Psoas muscle (tissue), 8 donors: ENCODE data around the gene BBS4. TPM values are rescaled to one million over a fixed set of nuclear protein-coding genes. Genes with fewer than 3 reads are reported as not detected.
"Not testable (repeated sequence)": the region's sequence is repeated elsewhere in the genome, so short reads cannot be mapped to it uniquely, and the experiment has no call there.

Experiments
- ATAC-seq, 4 donors: fragments of 200-7000 bp; cut with Tn5 transposase; one replicate each; pipeline ENCODE4 v1.9.1; 2020; ENCODE audit warnings: moderate library complexity in 3 of 4, mild to moderate bottlenecking in 2 of 4
- DNase-seq, 2 donors: peaks; one replicate each; pipeline ENCODE4 v3.0.0-alpha.2; 2020
- H3K27ac ChIP-seq: fragments of 200-600 bp; one replicate; pipeline ENCODE4 v1.8.0; 2022
- H3K27me3 ChIP-seq, 3 donors: fragments of 200-600 bp in 1 of 3; one replicate each; pipeline versions ENCODE4 v1.6.1 to v1.8.0; 2013 to 2022; ENCODE audit warnings: low read length in 2 of 3, mild to moderate bottlenecking in 2 of 3, moderate library complexity in 1 of 3; ENCODE audit not compliant: insufficient read depth in 3 of 3
- H3K36me3 ChIP-seq, 2 donors: fragments of 200-600 bp in 1 of 2; one replicate each; pipeline versions ENCODE4 v1.6.1 to v1.8.0; 2013 to 2022; ENCODE audit warnings: low read depth in 1 of 2, mild to moderate bottlenecking in 1 of 2, moderate library complexity in 1 of 2; ENCODE audit not compliant: insufficient read depth in 1 of 2
- H3K4me1 ChIP-seq: fragments of 200-600 bp; one replicate; pipeline ENCODE4 v1.8.0; 2022
- H3K4me3 ChIP-seq: fragments of 200-600 bp; one replicate; pipeline ENCODE4 v1.8.0; 2022; ENCODE audit warnings: mild to moderate bottlenecking
- H3K9me3 ChIP-seq: fragments of 200-600 bp; one replicate; pipeline ENCODE4 v1.8.0; 2022
- WGBS, 3 donors: extraction: QIAGEN DNeasy Blood & Tissue Kit; methylation state at CpG; one replicate each; pipeline versions ENCODE4 v1.1.6 to v1.1.7; 2013; 5-methylcytosine and 5-hydroxymethylcytosine counted together
- intact Hi-C, 2 donors: fragments of 100-400 bp; cut with DNase I; formaldehyde crosslinking; loops; one replicate each; pipeline versions ENCODE4 v1.11.0 to v1.14.2; 2022
- polyA plus RNA-seq, 3 donors: library from polyadenylated mRNA; stranded (reverse); fragments of 200-250 nt; gene quantifications; one replicate each; pipeline ENCODE4 v1.2.3, GENCODE V29; 2013
- total RNA-seq, 4 donors: library from RNA; stranded (reverse); fragmentation: NEBNext Ultra II Directional in 2 of 4; extraction: Animal tissue kit (Norgen Biotek cat#: 25700) in 2 of 4; gene quantifications; one replicate each; pipeline versions ENCODE4 v1.2.1 to v1.2.4, GENCODE V29; 2021 to 2023
- TF ChIP-seq, protein P1 (sequence below): fragments of 200-600 bp; IDR thresholded peaks from one replicate; pipeline ENCODE4 v1.8.0; 2022; ENCODE audit warnings: antibody characterized with exemption
- donor health status: healthy with polysubstance abuse.
- donor health status: DM: no; HTN: no; CAD: no; lungs with moderate emphysema.
- donor health status: Bipolar disorder and iron deficiency.
- donor health status: healthy.
- donor health status: DM: yes; HTN: yes; CAD: no.
- donor health status: DM: no; HTN: no; CAD: no.
- donor health status: DM: no; HTN: no; CAD: no.
- donor health status: DM: yes; HTN: yes; CAD: no.

Gene BBS4
- total and polyA plus RNA-seq, 7 donors = 12.0 to 38.6 (median 15.9) TPM

DNA sequence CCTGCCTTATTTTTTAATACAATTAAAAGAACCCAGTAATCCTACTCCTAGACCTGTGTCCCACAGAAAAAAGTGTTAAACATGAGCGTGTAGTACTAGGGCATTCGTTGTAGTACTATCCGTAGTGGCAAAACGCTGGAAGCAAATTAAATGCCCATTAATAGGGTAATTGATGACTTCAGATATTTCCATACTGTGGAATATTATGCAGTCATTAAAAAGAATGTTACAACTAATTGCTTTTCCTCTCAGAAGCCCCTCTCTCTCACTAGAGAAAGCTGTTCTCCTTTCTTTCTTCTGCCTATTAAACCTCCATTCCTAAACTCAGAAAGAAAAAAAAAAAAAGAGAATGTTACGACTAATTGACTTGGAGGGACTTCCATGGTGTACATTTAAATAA is 2.7 kb downstream of the BBS4 start:
- ATAC-seq (no peak), DNase-seq (no peak)
- Histone ChIP-seq H3K36me3 (no peaks in the 10 kb centered on the region), H3K4me3 (no peak overlapping the region), H3K27ac (no peak overlapping the region), H3K27me3 (no peaks in the 10 kb centered on the region), H3K9me3 (no peaks in the 10 kb centered on the region), H3K4me1 (peaks cover 9% of the 10 kb centered on the region)
- TF ChIP-seq, protein P1, sequence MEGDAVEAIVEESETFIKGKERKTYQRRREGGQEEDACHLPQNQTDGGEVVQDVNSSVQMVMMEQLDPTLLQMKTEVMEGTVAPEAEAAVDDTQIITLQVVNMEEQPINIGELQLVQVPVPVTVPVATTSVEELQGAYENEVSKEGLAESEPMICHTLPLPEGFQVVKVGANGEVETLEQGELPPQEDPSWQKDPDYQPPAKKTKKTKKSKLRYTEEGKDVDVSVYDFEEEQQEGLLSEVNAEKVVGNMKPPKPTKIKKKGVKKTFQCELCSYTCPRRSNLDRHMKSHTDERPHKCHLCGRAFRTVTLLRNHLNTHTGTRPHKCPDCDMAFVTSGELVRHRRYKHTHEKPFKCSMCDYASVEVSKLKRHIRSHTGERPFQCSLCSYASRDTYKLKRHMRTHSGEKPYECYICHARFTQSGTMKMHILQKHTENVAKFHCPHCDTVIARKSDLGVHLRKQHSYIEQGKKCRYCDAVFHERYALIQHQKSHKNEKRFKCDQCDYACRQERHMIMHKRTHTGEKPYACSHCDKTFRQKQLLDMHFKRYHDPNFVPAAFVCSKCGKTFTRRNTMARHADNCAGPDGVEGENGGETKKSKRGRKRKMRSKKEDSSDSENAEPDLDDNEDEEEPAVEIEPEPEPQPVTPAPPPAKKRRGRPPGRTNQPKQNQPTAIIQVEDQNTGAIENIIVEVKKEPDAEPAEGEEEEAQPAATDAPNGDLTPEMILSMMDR = no peak
- WGBS, 3 donors = 96 to 99% (median 97%) methylated on average over 5 of the region's 5 CpGs
- intact Hi-C loops = loop anchor here in 1 of 2 donors (10.0 kb wide), 1 partner anchor 214 kb away; the partner anchor contains the start of gene ARIH1

DNA sequence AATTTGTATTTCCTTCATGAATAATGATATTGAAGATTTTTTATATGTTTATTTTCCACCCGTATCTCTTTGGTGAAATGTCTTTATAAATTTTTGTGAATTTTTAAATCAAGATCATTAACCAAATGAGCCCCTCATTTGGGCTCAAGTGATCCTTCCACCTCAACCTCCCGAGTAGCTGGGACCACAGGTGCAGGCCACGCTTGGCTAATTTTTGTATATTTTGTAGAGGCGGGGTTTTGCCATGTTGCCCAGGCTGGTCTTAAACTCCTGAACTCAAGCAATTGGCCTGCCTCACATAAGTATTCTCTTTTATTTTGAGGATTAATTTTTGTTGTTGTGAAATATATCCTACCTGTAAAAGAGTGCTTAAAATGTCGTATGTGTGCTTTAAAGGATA is 4.9 kb downstream of the BBS4 start:
- peaks cover 0 to 5% of the 10 kb centered on the region in 2 donors for H3K36me3 ChIP-seq
- ATAC-seq (no peak), DNase-seq (no peak)
- H3K4me3 ChIP-seq = no peak overlapping the region
- no peaks in the 10 kb centered on the region for H3K9me3 ChIP-seq
- intact Hi-C loops = no loop called here
- no peak overlapping the region for H3K27ac ChIP-seq
- 70 to 77% (median 73%) methylated on average over 5 of the region's 5 CpGs for WGBS, 3 donors
- TF ChIP-seq, protein P1 = no peak
- H3K4me1 ChIP-seq = no peaks in the 10 kb centered on the region
- H3K27me3 ChIP-seq = no peaks in the 10 kb centered on the region

DNA sequence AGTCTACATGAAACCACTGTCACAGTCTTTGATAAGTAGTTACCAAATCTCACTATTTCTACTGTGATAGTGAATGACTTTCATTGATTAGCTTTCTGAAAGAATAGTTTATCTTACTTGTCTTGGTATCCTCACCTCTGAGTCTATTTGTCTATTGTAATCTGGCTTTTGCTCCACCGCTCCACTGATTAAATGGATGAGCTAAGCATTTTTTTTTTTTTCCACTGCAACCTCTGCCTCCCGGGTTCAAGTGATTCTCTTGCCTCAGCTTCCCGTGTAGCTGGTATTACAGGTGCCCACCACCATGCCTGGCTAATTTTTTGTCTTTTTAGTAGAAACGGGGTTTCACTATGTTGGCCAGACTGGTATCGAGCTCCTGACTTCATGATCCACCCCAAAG is 12.9 kb downstream of the BBS4 start:
- H3K27ac ChIP-seq = no peak overlapping the region
- intact Hi-C loops = no loop called here
- no peaks in the 10 kb centered on the region for H3K27me3 ChIP-seq
- peaks cover 0 to 7% of the 10 kb centered on the region in 2 donors for H3K36me3 ChIP-seq
- no peak for DNase-seq
- no peak overlapping the region for H3K4me3 ChIP-seq
- ATAC-seq = no peak
- H3K4me1 ChIP-seq = no peaks in the 10 kb centered on the region
- WGBS, 3 donors = 95 to 98% (median 97%) methylated on average over 5 of the region's 5 CpGs
- no peaks in the 10 kb centered on the region for H3K9me3 ChIP-seq
- TF ChIP-seq, protein P1 = no peak

DNA sequence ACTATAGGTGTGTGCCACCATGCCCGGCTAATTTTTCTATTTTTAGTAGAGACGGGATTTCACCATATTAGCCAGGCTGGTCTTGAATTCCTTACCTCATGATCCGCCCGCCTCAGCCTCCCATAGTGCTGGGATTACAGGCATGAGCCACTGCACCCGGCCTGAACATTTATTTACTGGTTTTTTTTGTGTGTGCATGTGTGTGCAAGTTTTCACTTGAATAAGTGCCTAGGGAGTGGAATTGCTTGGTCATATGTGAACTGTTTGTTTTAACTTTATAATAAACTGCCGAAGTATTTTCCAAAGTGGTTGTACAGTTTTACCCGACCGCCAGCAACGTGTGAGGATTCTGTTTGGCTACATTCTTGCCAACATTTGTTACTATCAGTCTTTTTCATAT is 14.1 kb downstream of the BBS4 start:
- Histone ChIP-seq H3K9me3 (no peaks in the 10 kb centered on the region), H3K27ac (no peak overlapping the region), H3K4me3 (no peak overlapping the region), H3K36me3 (peaks cover 0 to 7% of the 10 kb centered on the region in 2 donors), H3K4me1 (no peaks in the 10 kb centered on the region), H3K27me3 (no peaks in the 10 kb centered on the region)
- 84 to 93% (median 87%) methylated on average over 9 of the region's 9 CpGs for WGBS, 3 donors
- intact Hi-C loops = no loop called here
- TF ChIP-seq, protein P1 = no peak
- DNase-seq (no peak), ATAC-seq (no peak)

DNA sequence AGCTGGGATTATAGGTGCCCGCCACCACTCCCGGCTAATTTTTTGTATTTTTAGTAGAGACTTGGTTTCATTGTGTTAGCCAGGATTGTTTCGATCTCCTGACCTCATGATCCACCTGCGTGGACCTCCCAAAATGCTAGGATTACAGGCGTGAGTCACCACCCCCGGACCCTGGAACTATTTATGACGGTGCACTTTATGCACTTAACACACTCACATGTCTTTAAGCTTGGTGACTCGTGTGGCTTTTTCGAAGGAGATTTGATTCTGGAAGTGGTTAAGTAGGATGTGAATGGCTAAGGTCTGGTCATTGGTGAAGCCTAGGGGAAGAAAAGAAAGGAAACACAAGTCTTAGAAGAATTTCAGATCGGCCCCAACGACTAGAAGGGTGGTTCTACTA is 20.3 kb downstream of the BBS4 start:
- DNase-seq (no peak), ATAC-seq (no peak)
- TF ChIP-seq, protein P1 = no peak
- H3K9me3 ChIP-seq = no peaks in the 10 kb centered on the region
- intact Hi-C loops = no loop called here
- H3K27ac ChIP-seq = no peak overlapping the region
- peaks cover 0 to 18% of the 10 kb centered on the region in 2 donors for H3K36me3 ChIP-seq
- no peaks in the 10 kb centered on the region for H3K4me1 ChIP-seq
- H3K4me3 ChIP-seq = no peak overlapping the region
- H3K27me3 ChIP-seq = no peaks in the 10 kb centered on the region
- WGBS, 3 donors = 90 to 93% (median 92%) methylated on average over 11 of the region's 11 CpGs

DNA sequence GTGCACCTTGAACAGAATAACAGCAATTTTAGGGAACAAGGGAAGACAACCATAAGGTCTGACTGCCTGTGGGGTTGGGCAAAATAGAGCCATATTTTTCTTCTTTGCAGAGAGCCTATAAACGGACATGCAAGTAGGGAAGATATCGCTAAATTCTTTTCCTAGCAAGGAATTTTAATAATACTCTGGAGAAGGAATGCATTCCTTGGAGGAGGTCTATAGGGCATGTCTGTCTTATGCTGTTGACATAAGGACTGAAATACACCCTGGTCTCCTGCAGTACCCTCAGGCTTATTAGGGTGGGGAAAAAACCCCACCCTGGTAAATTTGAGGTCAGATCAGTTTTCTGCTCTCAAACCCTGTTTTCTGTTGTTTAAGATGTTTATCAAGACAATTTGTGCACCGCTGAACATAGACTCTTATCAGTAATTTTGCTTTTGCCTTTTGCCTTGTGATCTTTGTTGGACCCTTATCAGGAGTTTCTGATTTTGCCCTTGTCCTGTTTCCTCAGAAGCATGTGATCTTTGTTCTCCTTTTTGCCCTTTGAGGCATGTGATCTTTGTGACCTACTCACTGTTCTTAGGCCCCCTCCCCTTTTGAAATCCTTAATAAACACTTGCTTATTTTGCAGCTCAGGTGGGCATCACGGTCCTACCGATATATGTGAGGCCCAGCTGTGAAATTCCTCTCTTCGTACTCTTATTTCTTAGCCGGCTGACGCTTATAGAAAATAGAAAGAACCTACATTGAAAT is 22.7 kb downstream of the BBS4 start:
- DNase-seq, ATAC-seq, intact Hi-C loops, H3K4me1 ChIP-seq, H3K9me3 ChIP-seq, H3K4me3 ChIP-seq, H3K27ac ChIP-seq, H3K27me3 ChIP-seq: not testable (repeated sequence)
- peaks cover 0 to 40% of the 10 kb centered on the region in 2 donors for H3K36me3 ChIP-seq
- 83 to 94% (median 89%) methylated on average over 8 of the region's 8 CpGs for whole genome bisulfite sequencing, 3 donors
